Measurements from ENCODE around the gene TCF4. TPM values are rescaled to one million over a fixed set of nuclear protein-coding genes. Genes with fewer than 3 reads are reported as not detected.

TCF4 gene
- total RNA-seq, 2 donors from 2014 or later = 31.6 to 34.0 TPM

- DNase-seq = no peak
- no peak for ATAC-seq
- H3K27me3 ChIP-seq = no peaks in the 10 kb centered on the region
- no peak overlapping the region for H3K27ac ChIP-seq
- H3K9me3 ChIP-seq = no peaks in the 10 kb centered on the region
- H3K4me1 ChIP-seq = no peaks in the 10 kb centered on the region
- intact Hi-C loops (cut with DNase I) = no loop called here
- 95 to 100% methylated on average over 5 of the region's 5 CpGs for WGBS, 2 donors
- no peak for TF ChIP-seq POLR2A (IDR thresholded peaks at IDR 0.05)
- no peak for TF ChIP-seq CTCF (IDR thresholded peaks at IDR 0.05)
- no peak overlapping the region for H3K4me3 ChIP-seq
- no peaks in the 10 kb centered on the region for H3K36me3 ChIP-seq (replicated peaks in 1 of 2; ENCODE audit: insufficient read depth in 1 of 2, low read depth in 2 of 2)
Measured at GRCh38 chr18:55375930-55376329, 212.1 kb downstream of the TCF4 start.

- no peaks in the 10 kb centered on the region for H3K4me1 ChIP-seq
- no peaks in the 10 kb centered on the region for H3K36me3 ChIP-seq (replicated peaks in 1 of 2; ENCODE audit: insufficient read depth in 1 of 2, low read depth in 2 of 2)
- intact Hi-C loops (cut with DNase I) = no loop called here
- no peaks in the 10 kb centered on the region for H3K9me3 ChIP-seq
- H3K27me3 ChIP-seq = no peaks in the 10 kb centered on the region
- no peak overlapping the region for H3K4me3 ChIP-seq
- no peak for DNase-seq
- H3K27ac ChIP-seq = no peak overlapping the region
- no peak for ATAC-seq
- 86 to 94% methylated on average over 1 of the region's 1 CpG for whole genome bisulfite sequencing, 2 donors
- no peak for TF ChIP-seq CTCF (IDR thresholded peaks at IDR 0.05)
Measured at GRCh38 chr18:55374741-55375140, 213.3 kb downstream of the TCF4 start.

DNA sequence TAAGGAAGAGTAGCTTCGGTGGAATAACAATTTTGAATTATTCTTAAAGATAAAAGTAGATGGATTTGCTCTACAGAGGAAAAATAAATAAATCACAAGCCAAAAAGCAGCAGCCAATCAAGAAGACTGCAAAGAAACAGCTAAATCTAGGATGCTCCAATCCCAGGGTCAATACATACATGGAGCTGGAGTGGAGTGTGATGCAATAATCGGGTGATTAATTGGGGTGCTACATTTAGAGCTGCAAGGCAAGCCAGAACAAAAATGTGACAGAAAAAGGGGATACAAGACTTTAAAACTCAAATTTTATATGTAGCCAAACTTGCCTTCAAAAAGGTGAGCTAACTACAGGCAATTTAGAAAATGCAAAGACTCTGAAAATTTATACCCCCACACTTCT lies 215.8 kb downstream of the TCF4 start:
- no peak overlapping the region for H3K4me3 ChIP-seq
- H3K4me1 ChIP-seq = no peaks in the 10 kb centered on the region
- no peaks in the 10 kb centered on the region for H3K36me3 ChIP-seq (replicated peaks in 1 of 2; ENCODE audit: insufficient read depth in 1 of 2, low read depth in 2 of 2)
- TF ChIP-seq POLR2A (IDR thresholded peaks at IDR 0.05) (no peak), CTCF (IDR thresholded peaks at IDR 0.05) (no peak)
- H3K27ac ChIP-seq = no peak overlapping the region
- WGBS, 2 donors = 63 to 68% methylated on average over 2 of the region's 2 CpGs
- H3K27me3 ChIP-seq = no peaks in the 10 kb centered on the region
- intact Hi-C loops (cut with DNase I) = no loop called here
- no peaks in the 10 kb centered on the region for H3K9me3 ChIP-seq
- no peak for ATAC-seq
- no peak for DNase-seq

DNA sequence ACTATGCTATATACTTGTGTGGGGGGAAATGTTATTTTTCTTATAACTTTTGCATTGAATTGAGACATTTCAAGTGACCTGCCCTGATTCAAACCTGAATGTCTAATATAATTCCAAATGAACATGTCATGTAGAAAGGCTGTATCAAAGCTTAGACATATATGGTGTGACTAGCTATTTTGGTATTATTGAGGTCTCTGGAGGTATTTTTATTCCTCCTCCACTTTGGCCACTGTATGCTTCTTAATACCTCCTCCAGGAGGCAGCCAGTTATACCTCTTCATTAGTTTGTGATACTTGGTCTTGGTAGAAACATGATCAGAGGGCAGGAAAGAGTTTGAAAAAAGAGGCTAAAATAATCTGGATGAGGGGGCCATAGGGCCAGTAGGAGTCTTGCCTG lies 217.1 kb downstream of the TCF4 start:
- no peak for DNase-seq
- intact Hi-C loops (cut with DNase I) = no loop called here
- Histone ChIP-seq H3K4me1 (no peaks in the 10 kb centered on the region), H3K36me3 (replicated peaks in 1 of 2; ENCODE audit: insufficient read depth in 1 of 2, low read depth in 2 of 2) (no peaks in the 10 kb centered on the region), H3K9me3 (no peaks in the 10 kb centered on the region), H3K27me3 (no peaks in the 10 kb centered on the region), H3K27ac (no peak overlapping the region), H3K4me3 (no peak overlapping the region)
- no peak for TF ChIP-seq CTCF (IDR thresholded peaks at IDR 0.05)
- no peak for TF ChIP-seq POLR2A (IDR thresholded peaks at IDR 0.05)
- no peak for ATAC-seq

GRCh38 chr18:55369346-55369745 lies 218.6 kb downstream of the TCF4 start:
- no peaks in the 10 kb centered on the region for H3K27me3 ChIP-seq
- no peak overlapping the region for H3K27ac ChIP-seq
- no peaks in the 10 kb centered on the region for H3K36me3 ChIP-seq (replicated peaks in 1 of 2; ENCODE audit: insufficient read depth in 1 of 2, low read depth in 2 of 2)
- 88 to 95% methylated on average over 2 of the region's 2 CpGs for WGBS, 2 donors
- no peak for DNase-seq
- H3K4me3 ChIP-seq = no peak overlapping the region
- TF ChIP-seq POLR2A (IDR thresholded peaks at IDR 0.05) = no peak
- no peak for TF ChIP-seq CTCF (IDR thresholded peaks at IDR 0.05)
- H3K9me3 ChIP-seq = no peaks in the 10 kb centered on the region
- intact Hi-C loops (cut with DNase I) = no loop called here
- no peak for ATAC-seq
- H3K4me1 ChIP-seq = no peaks in the 10 kb centered on the region
